Stimulated activated CD8-positive, alpha-beta memory T cell treated with anti-CD3 and anti-CD28 coated beads, Interleukin-4, amount 100 ng/mL, for 4 hours (primary cell): Measurements from ENCODE around the gene PLPP2.

Source experiments
- DNase-seq, 2 donors: peaks; one replicate each; pipeline ENCODE4 v3.0.0-alpha.2; 2020; ENCODE audit warnings: low read depth in 2 of 2, low spot score in 1 of 2

Gene PLPP2

GRCh38 chr19:293436-294110, 2.4 kb upstream of the PLPP2 start:
- no peak for DNase-seq

GRCh38 chr19:292951-293350, 1.7 kb upstream of the PLPP2 start:
- DNase-seq = no peak

- no peak for DNase-seq
These were observed 1.2 kb upstream of the PLPP2 start for GRCh38 chr19:292281-292884.

- no peak for DNase-seq
These were observed 518 bp upstream of the PLPP2 start for GRCh38 chr19:291561-292280.

GRCh38 chr19:290372-291005, 714 bp downstream of the PLPP2 start:
- no peak for DNase-seq

- DNase-seq = no peak
These were observed 1.4 kb downstream of the PLPP2 start for GRCh38 chr19:289651-290371.

GRCh38 chr19:288911-289310, 2.3 kb downstream of the PLPP2 start:
- no peak for DNase-seq

- no peak for DNase-seq
These were observed 3.8 kb downstream of the PLPP2 start for GRCh38 chr19:287381-287871.

GRCh38 chr19:283395-283794, 7.8 kb downstream of the PLPP2 start:
- DNase-seq = no peak

- no peak for DNase-seq
These were observed 8.7 kb downstream of the PLPP2 start for GRCh38 chr19:282501-282900.

GRCh38 chr19:281992-282391, 9.2 kb downstream of the PLPP2 start:
- no peak for DNase-seq

GRCh38 chr19:281156-281853, 9.9 kb downstream of the PLPP2 start:
- no peak for DNase-seq

GRCh38 chr19:280541-281009, 10.6 kb downstream of the PLPP2 start:
- no peak for DNase-seq

- no peak for DNase-seq
These were observed 11.5 kb downstream of the PLPP2 start for GRCh38 chr19:279656-280055.

- no peak for DNase-seq
These were observed 12.0 kb downstream of the PLPP2 start for GRCh38 chr19:279231-279630.

GRCh38 chr19:277581-278165, 13.5 kb downstream of the PLPP2 start:
- no peak for DNase-seq

- DNase-seq = no peak
These were observed 14.1 kb downstream of the PLPP2 start for GRCh38 chr19:277131-277530.

GRCh38 chr19:275958-276646, 15.1 kb downstream of the PLPP2 start:
- DNase-seq = no peak

GRCh38 chr19:275000-275399, 16.2 kb downstream of the PLPP2 start:
- DNase-seq = no peak
